Thyroid gland (tissue), 4 donors: ENCODE data around the gene ZFP42. TPM values are rescaled to one million over a fixed set of nuclear protein-coding genes. Genes with fewer than 3 reads are reported as not detected.
"Not testable (repeated sequence)": the region's sequence is repeated elsewhere in the genome, so short reads cannot be mapped to it uniquely, and the experiment has no call there.

Source experiments
- DNase-seq, 2 donors: peaks; one replicate each; pipeline ENCODE4 v3.0.0-alpha.2; 2019
- H3K27ac ChIP-seq, 3 donors: fragments of 200-600 bp; sonication (generic); 1 replicate in 2 of 3; 2 replicates in 1 of 3; pipeline ENCODE4 v1.5.1; 2016 to 2019; ENCODE audit warnings: mild to moderate bottlenecking in 1 of 3, moderate library complexity in 1 of 3
- H3K27me3 ChIP-seq: fragments of 200-600 bp; sonication (generic); one replicate; pipeline ENCODE4 v1.5.1; 2019
- H3K36me3 ChIP-seq, 2 donors: fragments of 200-600 bp; sonication (generic); one replicate each; pipeline ENCODE4 v1.5.1; 2016 to 2019
- H3K4me1 ChIP-seq, 2 donors: fragments of 200-600 bp; sonication (generic); one replicate each; pipeline ENCODE4 v1.5.1; 2017 to 2019
- H3K4me3 ChIP-seq, 3 donors: fragments of 200-600 bp; sonication (generic); replicated peaks in 1 of 3; 1 replicate in 2 of 3; 2 replicates in 1 of 3; pipeline ENCODE4 v1.5.1; 2016; ENCODE audit warnings: mild to moderate bottlenecking in 1 of 3
- H3K9me3 ChIP-seq: fragments of 200-600 bp; sonication (generic); one replicate; pipeline ENCODE4 v1.5.1; 2017
- CTCF ChIP-seq, 6 experiments: fragments of 200-600 bp in 3 of 6; fragments of 450-650 bp in 3 of 6; sonication (generic) in 3 of 6; IDR thresholded peaks; one replicate each; pipeline ENCODE4 v1.5.1; 2016 to 2019; ENCODE audit warnings: antibody characterized with exemption in 6 of 6, mild to moderate bottlenecking in 2 of 6, inconsistent platforms in 1 of 6, moderate library complexity in 1 of 6
- POLR2A ChIP-seq, 2 donors: fragments of 450-650 bp; IDR thresholded peaks; one replicate each; pipeline ENCODE4 v1.6.1; 2017; ENCODE audit warnings: antibody characterized with exemption in 2 of 2, mild to moderate bottlenecking in 2 of 2, moderate library complexity in 1 of 2
- WGBS, 2 donors: methylation state at CpG; one replicate each; pipeline ENCODE4 v1.1.5; 2017; 5-methylcytosine and 5-hydroxymethylcytosine counted together
- intact Hi-C: fragments of 100-400 bp; cut with DNase I; formaldehyde crosslinking; loops from one replicate; pipeline ENCODE4 v1.15.1; 2023
- total RNA-seq, 4 donors: library from RNA; depleted of rRNA; stranded (reverse); fragments of >200 nt; gene quantifications; one replicate each; pipeline ENCODE4 v1.2.3, GENCODE V29; 2016

The ZFP42 gene
- total RNA-seq, 4 donors from 2014 or later: not detected

GRCh38 chr4:188042191-188042590 is 46.6 kb downstream of the ZFP42 start:
- no peaks in the 10 kb centered on the region for H3K27me3 ChIP-seq
- WGBS, 2 donors: 83 to 90% methylated on average over 11 to 15 of the region's 15 CpGs
- H3K4me3 ChIP-seq: no peak overlapping the region
- TF ChIP-seq CTCF (IDR thresholded peaks at IDR 0.05) (no peak), POLR2A (IDR thresholded peaks at IDR 0.05) (no peak)
- no peak for DNase-seq
- no peak overlapping the region for H3K27ac ChIP-seq
- intact Hi-C loops: no loop called here
- H3K4me1 ChIP-seq: no peaks in the 10 kb centered on the region
- no peaks in the 10 kb centered on the region for H3K36me3 ChIP-seq
- no peaks in the 10 kb centered on the region for H3K9me3 ChIP-seq

- H3K4me3 ChIP-seq: no peak overlapping the region
- 95 to 97% methylated on average over 5 of the region's 5 CpGs for WGBS, 2 donors
- no peak for TF ChIP-seq POLR2A (IDR thresholded peaks at IDR 0.05)
- H3K4me1 ChIP-seq: no peaks in the 10 kb centered on the region
- no peak overlapping the region for H3K27ac ChIP-seq
- no peaks in the 10 kb centered on the region for H3K9me3 ChIP-seq
- H3K36me3 ChIP-seq: no peaks in the 10 kb centered on the region
- intact Hi-C loops: no loop called here
- no peaks in the 10 kb centered on the region for H3K27me3 ChIP-seq
- no peak for DNase-seq
Observed at GRCh38 chr4:188043154-188043553, 47.6 kb downstream of the ZFP42 start.

- H3K27me3 ChIP-seq, H3K4me3 ChIP-seq, DNase-seq, H3K9me3 ChIP-seq, intact Hi-C loops, H3K27ac ChIP-seq, H3K4me1 ChIP-seq, H3K36me3 ChIP-seq: not testable (repeated sequence)
- WGBS, 2 donors: 95% methylated on average over 10 of the region's 10 CpGs
Observed at GRCh38 chr4:188045461-188045860, 49.9 kb downstream of the ZFP42 start.

GRCh38 chr4:188046657-188047056 is 51.1 kb downstream of the ZFP42 start:
- intact Hi-C loops: no loop called here

GRCh38 chr4:188053302-188053701 is 57.7 kb downstream of the ZFP42 start:
- TF ChIP-seq CTCF (IDR thresholded peaks at IDR 0.05) (no peak), POLR2A (IDR thresholded peaks at IDR 0.05) (no peak)
- H3K27ac ChIP-seq: no peak overlapping the region
- WGBS, 2 donors: 75 to 85% methylated on average over 9 of the region's 9 CpGs
- H3K4me3 ChIP-seq: no peak overlapping the region
- DNase-seq: no peak
- H3K4me1 ChIP-seq: no peaks in the 10 kb centered on the region
- no peaks in the 10 kb centered on the region for H3K36me3 ChIP-seq
- intact Hi-C loops: no loop called here
- no peaks in the 10 kb centered on the region for H3K9me3 ChIP-seq
- no peaks in the 10 kb centered on the region for H3K27me3 ChIP-seq

More at GRCh38 chr4:188046657-188047056, 51.1 kb downstream of the ZFP42 start:
- DNase-seq: no peak
- Histone ChIP-seq H3K36me3 (no peaks in the 10 kb centered on the region), H3K27me3 (no peaks in the 10 kb centered on the region), H3K27ac (no peak overlapping the region), H3K4me3 (no peak overlapping the region), H3K4me1 (no peaks in the 10 kb centered on the region), H3K9me3 (no peaks in the 10 kb centered on the region)
- no peak for TF ChIP-seq CTCF (IDR thresholded peaks at IDR 0.05)
- no peak for TF ChIP-seq POLR2A (IDR thresholded peaks at IDR 0.05)
- 67 to 70% methylated on average over 3 of the region's 3 CpGs for WGBS, 2 donors

Other genes with a start within 250 kb of the ZFP42 start
- gene TRIML2, start 113.8 kb downstream of the ZFP42 start, total RNA-seq: not detected
- gene TRIML1, start 143.7 kb downstream of the ZFP42 start, total RNA-seq: not detected